ENCODE data around the gene EXOC3L4. TPM values are rescaled to one million over a fixed set of nuclear protein-coding genes. Genes with fewer than 3 reads are reported as not detected.
A peak's percentile ranks its signal among the peaks of the same experiment; 100 is the strongest.

Gene EXOC3L4
- total and polyA plus RNA-seq, 10 donors = 2.0 to 39.2 (median 12.6) TPM

- Histone ChIP-seq H3K9me3 (no peaks in the 10 kb centered on the region), H3K27me3 (replicated peaks in 1 of 7) (peaks cover 6 to 69% (median 33%) of the 10 kb centered on the region in 7 donors), H3K36me3 (no peaks in the 10 kb centered on the region), H3K27ac (peak overlapping the region in 1 of 8 donors; percentile 40), H3K4me3 (peak overlapping the region in 2 of 8 donors; percentile 17 to 58), H3K4me1 (peaks cover 12 to 69% (median 55%) of the 10 kb centered on the region in 6 donors)
- TF ChIP-seq CTCF (IDR thresholded peaks at IDR 0.05 in 8 of 11, conservative IDR thresholded peaks at IDR 0.05 in 3 of 11) (peak; percentile 93 to 98 (median 96)), POLR2A (IDR thresholded peaks at IDR 0.05) (no peak), POLR2AphosphoS5 (IDR thresholded peaks at IDR 0.05) (peak in 2 of 3 donors; percentile 54 to 76)
- intact Hi-C loops (cut with DNase I; ENCODE audit: low total_unique reads) = loop anchor here (10.0 kb wide), 2 partner anchors 80 to 190 kb away; no protein-coding TSS in a partner anchor
- 7 to 10% (median 9%) methylated on average over 40 to 59 of the region's 59 CpGs for WGBS, 5 donors
- DNase-seq = peak; percentile 94
These were observed 10.3 kb downstream of the EXOC3L4 start for GRCh38 chr14:103104654-103105452.

DNA sequence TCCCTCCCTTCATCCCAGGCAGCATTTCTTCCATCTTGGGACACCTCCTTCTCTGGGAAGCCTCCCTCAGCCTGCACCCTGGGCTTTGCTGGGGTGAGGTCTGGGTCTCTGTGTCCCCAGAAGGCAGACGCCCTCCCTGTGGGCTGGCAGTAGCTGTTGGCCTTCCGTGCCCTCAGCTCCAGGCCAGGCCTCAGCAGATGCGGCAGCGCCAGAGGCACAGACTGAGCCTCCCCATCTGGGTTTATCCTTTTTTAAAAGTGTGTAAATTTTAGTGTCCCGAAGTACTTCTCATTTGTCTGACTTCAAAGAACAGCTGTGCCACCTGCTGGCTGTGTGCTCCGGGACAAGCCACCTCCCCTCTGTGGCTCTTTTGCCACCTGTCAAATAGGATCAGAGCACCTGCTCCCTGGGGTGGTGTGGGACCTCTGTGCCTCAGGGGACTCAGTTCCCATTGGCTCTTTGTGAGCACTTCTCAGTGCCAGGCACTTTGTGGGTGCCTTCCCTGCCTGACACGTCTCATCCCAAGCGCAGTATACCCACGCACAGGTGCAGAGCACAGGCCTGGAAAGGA lies 11.1 kb downstream of the EXOC3L4 start:
- intact Hi-C loops (cut with DNase I; ENCODE audit: low total_unique reads) = loop anchor here (10.0 kb wide), 2 partner anchors 79 to 189 kb away; no protein-coding TSS in a partner anchor
- peaks cover 12 to 69% (median 53%) of the 10 kb centered on the region in 6 donors for H3K4me1 ChIP-seq
- H3K27me3 ChIP-seq (replicated peaks in 1 of 7) = peaks cover 6 to 69% (median 33%) of the 10 kb centered on the region in 7 donors
- H3K9me3 ChIP-seq = no peaks in the 10 kb centered on the region
- no peak overlapping the region for H3K4me3 ChIP-seq
- peak overlapping the region in 1 of 8 donors; percentile 40 for H3K27ac ChIP-seq
- TF ChIP-seq POLR2A (IDR thresholded peaks at IDR 0.05) (no peak), CTCF (IDR thresholded peaks at IDR 0.05 in 8 of 11, conservative IDR thresholded peaks at IDR 0.05 in 3 of 11) (peak in 2 of 11 experiments; percentile 6 to 37), POLR2AphosphoS5 (IDR thresholded peaks at IDR 0.05) (peak in 1 of 3 donors; percentile 11)
- 34 to 58% (median 53%) methylated on average over 8 to 9 of the region's 9 CpGs for WGBS, 5 donors
- DNase-seq = no peak
- H3K36me3 ChIP-seq = no peaks in the 10 kb centered on the region

GRCh38 chr14:103107455-103107854 lies 12.9 kb downstream of the EXOC3L4 start:
- Histone ChIP-seq H3K27me3 (replicated peaks in 1 of 7) (peaks cover 6 to 56% (median 24%) of the 10 kb centered on the region in 7 donors), H3K9me3 (no peaks in the 10 kb centered on the region), H3K4me1 (peaks cover 24 to 72% (median 61%) of the 10 kb centered on the region in 6 donors), H3K36me3 (no peaks in the 10 kb centered on the region), H3K4me3 (no peak overlapping the region), H3K27ac (no peak overlapping the region)
- intact Hi-C loops (cut with DNase I; ENCODE audit: low total_unique reads) = loop anchor here (10.0 kb wide), 2 partner anchors 77 to 187 kb away; no protein-coding TSS in a partner anchor
- WGBS, 5 donors = 90 to 97% (median 92%) methylated on average over 2 to 23 of the region's 23 CpGs
- no peak for TF ChIP-seq CTCF (IDR thresholded peaks at IDR 0.05 in 8 of 11, conservative IDR thresholded peaks at IDR 0.05 in 3 of 11)
- no peak for TF ChIP-seq POLR2A (IDR thresholded peaks at IDR 0.05)
- no peak for TF ChIP-seq POLR2AphosphoS5 (IDR thresholded peaks at IDR 0.05)
- DNase-seq = no peak
